Psoas muscle (tissue), 8 donors: Measurements from ENCODE around the gene TUBA1B. TPM values are rescaled to one million over a fixed set of nuclear protein-coding genes. Genes with fewer than 3 reads are reported as not detected.

Experiments
- ATAC-seq, 4 donors: fragments of 200-7000 bp; cut with Tn5 transposase; one replicate each; pipeline ENCODE4 v1.9.1; 2020; ENCODE audit warnings: moderate library complexity in 3 of 4, mild to moderate bottlenecking in 2 of 4
- DNase-seq, 2 donors: peaks; one replicate each; pipeline ENCODE4 v3.0.0-alpha.2; 2020
- H3K27ac ChIP-seq: fragments of 200-600 bp; one replicate; pipeline ENCODE4 v1.8.0; 2022
- H3K27me3 ChIP-seq, 3 donors: fragments of 200-600 bp in 1 of 3; one replicate each; pipeline versions ENCODE4 v1.6.1 to v1.8.0; 2013 to 2022; ENCODE audit warnings: low read length in 2 of 3, mild to moderate bottlenecking in 2 of 3, moderate library complexity in 1 of 3; ENCODE audit not compliant: insufficient read depth in 3 of 3
- H3K36me3 ChIP-seq, 2 donors: fragments of 200-600 bp in 1 of 2; one replicate each; pipeline versions ENCODE4 v1.6.1 to v1.8.0; 2013 to 2022; ENCODE audit warnings: low read depth in 1 of 2, mild to moderate bottlenecking in 1 of 2, moderate library complexity in 1 of 2; ENCODE audit not compliant: insufficient read depth in 1 of 2
- H3K4me1 ChIP-seq: fragments of 200-600 bp; one replicate; pipeline ENCODE4 v1.8.0; 2022
- H3K4me3 ChIP-seq: fragments of 200-600 bp; one replicate; pipeline ENCODE4 v1.8.0; 2022; ENCODE audit warnings: mild to moderate bottlenecking
- H3K9me3 ChIP-seq: fragments of 200-600 bp; one replicate; pipeline ENCODE4 v1.8.0; 2022
- CTCF ChIP-seq: fragments of 200-600 bp; IDR thresholded peaks from one replicate; pipeline ENCODE4 v1.8.0; 2022; ENCODE audit warnings: antibody characterized with exemption
- WGBS, 3 donors: extraction: QIAGEN DNeasy Blood & Tissue Kit; methylation state at CpG; one replicate each; pipeline versions ENCODE4 v1.1.6 to v1.1.7; 2013; 5-methylcytosine and 5-hydroxymethylcytosine counted together
- intact Hi-C, 2 donors: fragments of 100-400 bp; cut with DNase I; formaldehyde crosslinking; loops; one replicate each; pipeline versions ENCODE4 v1.11.0 to v1.14.2; 2022
- polyA plus RNA-seq, 3 donors: library from polyadenylated mRNA; stranded (reverse); fragments of 200-250 nt; gene quantifications; one replicate each; pipeline ENCODE4 v1.2.3, GENCODE V29; 2013
- total RNA-seq, 4 donors: library from RNA; stranded (reverse); fragmentation: NEBNext Ultra II Directional in 2 of 4; extraction: Animal tissue kit (Norgen Biotek cat#: 25700) in 2 of 4; gene quantifications; one replicate each; pipeline versions ENCODE4 v1.2.1 to v1.2.4, GENCODE V29; 2021 to 2023
- donor health status: healthy with polysubstance abuse.
- donor health status: DM: no; HTN: no; CAD: no; lungs with moderate emphysema.
- donor health status: Bipolar disorder and iron deficiency.
- donor health status: healthy.
- donor health status: DM: yes; HTN: yes; CAD: no.
- donor health status: DM: no; HTN: no; CAD: no.
- donor health status: DM: no; HTN: no; CAD: no.
- donor health status: DM: yes; HTN: yes; CAD: no.

TUBA1B gene
- total and polyA plus RNA-seq, 7 donors = 101 to 1,147 (median 294) TPM

- H3K36me3 ChIP-seq = peaks cover 0 to under 1% of the 10 kb centered on the region in 2 donors
- H3K4me1 ChIP-seq = peaks cover 22% of the 10 kb centered on the region
- H3K9me3 ChIP-seq = no peaks in the 10 kb centered on the region
- H3K4me3 ChIP-seq = peak overlapping the region; percentile 46
- intact Hi-C loops = no loop called here
- DNase-seq (no peak), ATAC-seq (no peak)
- H3K27ac ChIP-seq = no peak overlapping the region
- peaks cover 0 to 55% (median 24%) of the 10 kb centered on the region in 3 donors for H3K27me3 ChIP-seq
- TF ChIP-seq CTCF = no peak
- 74 to 79% (median 75%) methylated on average over 37 to 41 of the region's 41 CpGs for WGBS, 3 donors
Observed at GRCh38 chr12:49091056-49091835, 39.9 kb downstream of the TUBA1B start.

GRCh38 chr12:49089821-49090773, 41.1 kb downstream of the TUBA1B start:
- WGBS, 3 donors = 5 to 11% (median 7%) methylated on average over 48 to 88 of the region's 88 CpGs
- peak in 2 of 4 donors; percentile 41 to 48 for ATAC-seq
- intact Hi-C loops = loop anchor here (2.0 to 5.0 kb wide), 3 partner anchors 31 to 142 kb away; no protein-coding TSS in a partner anchor
- DNase-seq = peak; percentile 52 to 67
- Histone ChIP-seq H3K27ac (no peak overlapping the region), H3K36me3 (no peaks in the 10 kb centered on the region), H3K9me3 (no peaks in the 10 kb centered on the region), H3K4me1 (peaks cover 22% of the 10 kb centered on the region), H3K4me3 (peak overlapping the region; percentile 54), H3K27me3 (peaks cover 0 to 53% (median 24%) of the 10 kb centered on the region in 3 donors)
- TF ChIP-seq CTCF = no peak

- Histone ChIP-seq H3K36me3 (no peaks in the 10 kb centered on the region), H3K4me1 (peaks cover 13% of the 10 kb centered on the region), H3K27me3 (peaks cover 0 to 42% (median 20%) of the 10 kb centered on the region in 3 donors), H3K4me3 (no peak overlapping the region), H3K27ac (no peak overlapping the region), H3K9me3 (no peaks in the 10 kb centered on the region)
- WGBS, 3 donors = 74 to 80% (median 77%) methylated on average over 6 of the region's 6 CpGs
- intact Hi-C loops = loop anchor here (2.0 to 5.0 kb wide), 3 partner anchors 32 to 143 kb away; no protein-coding TSS in a partner anchor
- TF ChIP-seq CTCF = no peak
- ATAC-seq (no peak), DNase-seq (no peak)
Observed at GRCh38 chr12:49088932-49089330, 42.3 kb downstream of the TUBA1B start.

GRCh38 chr12:49088150-49088931, 42.9 kb downstream of the TUBA1B start:
- WGBS, 3 donors = 4 to 8% (median 6%) methylated on average over 18 of the region's 18 CpGs

More at GRCh38 chr12:49088150-49088931, 42.9 kb downstream of the TUBA1B start:
- no peak overlapping the region for H3K27ac ChIP-seq
- H3K4me1 ChIP-seq = peaks cover 9% of the 10 kb centered on the region
- H3K4me3 ChIP-seq = no peak overlapping the region
- TF ChIP-seq CTCF = peak; percentile 88
- DNase-seq = peak; percentile 67 to 83
- intact Hi-C loops = loop anchor here (2.0 to 5.0 kb wide), 3 partner anchors 32 to 144 kb away; no protein-coding TSS in a partner anchor
- H3K36me3 ChIP-seq = no peaks in the 10 kb centered on the region
- peaks cover 0 to 37% (median 20%) of the 10 kb centered on the region in 3 donors for H3K27me3 ChIP-seq
- ATAC-seq = peak; percentile 93 to 95 (median 94)
- H3K9me3 ChIP-seq = no peaks in the 10 kb centered on the region
